Measurements from ENCODE around the gene CD58.

The CD58 gene

DNA sequence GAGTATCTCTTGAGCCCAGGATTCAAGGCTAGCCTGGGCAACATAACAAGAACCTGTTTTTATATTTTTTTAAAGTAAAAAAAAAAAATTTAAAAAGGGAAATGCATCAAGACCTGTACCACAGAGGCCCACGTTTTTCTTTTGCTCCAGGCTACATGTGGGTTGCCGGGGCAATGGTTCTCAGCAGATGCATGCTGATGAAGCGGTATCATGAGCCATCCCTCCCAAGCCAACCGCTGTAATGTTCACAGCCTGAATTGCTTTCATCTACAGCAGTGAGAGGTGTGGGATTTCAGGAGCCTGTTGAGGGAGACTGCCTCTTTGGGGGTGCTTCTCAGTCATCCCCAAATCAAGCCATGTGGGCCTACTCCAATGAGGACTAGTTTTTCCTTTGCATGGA is 60.5 kb downstream of the CD58 start:
- H3K4me3 ChIP-seq (ENCODE audit: low read length): no peak overlapping the region
- DNase-seq (ENCODE audit: low read depth): no peak
- TF ChIP-seq, protein P1, sequence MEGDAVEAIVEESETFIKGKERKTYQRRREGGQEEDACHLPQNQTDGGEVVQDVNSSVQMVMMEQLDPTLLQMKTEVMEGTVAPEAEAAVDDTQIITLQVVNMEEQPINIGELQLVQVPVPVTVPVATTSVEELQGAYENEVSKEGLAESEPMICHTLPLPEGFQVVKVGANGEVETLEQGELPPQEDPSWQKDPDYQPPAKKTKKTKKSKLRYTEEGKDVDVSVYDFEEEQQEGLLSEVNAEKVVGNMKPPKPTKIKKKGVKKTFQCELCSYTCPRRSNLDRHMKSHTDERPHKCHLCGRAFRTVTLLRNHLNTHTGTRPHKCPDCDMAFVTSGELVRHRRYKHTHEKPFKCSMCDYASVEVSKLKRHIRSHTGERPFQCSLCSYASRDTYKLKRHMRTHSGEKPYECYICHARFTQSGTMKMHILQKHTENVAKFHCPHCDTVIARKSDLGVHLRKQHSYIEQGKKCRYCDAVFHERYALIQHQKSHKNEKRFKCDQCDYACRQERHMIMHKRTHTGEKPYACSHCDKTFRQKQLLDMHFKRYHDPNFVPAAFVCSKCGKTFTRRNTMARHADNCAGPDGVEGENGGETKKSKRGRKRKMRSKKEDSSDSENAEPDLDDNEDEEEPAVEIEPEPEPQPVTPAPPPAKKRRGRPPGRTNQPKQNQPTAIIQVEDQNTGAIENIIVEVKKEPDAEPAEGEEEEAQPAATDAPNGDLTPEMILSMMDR (conservative IDR thresholded peaks at IDR 0.05; ENCODE audit: low read depth, low read length): no peak

DNA sequence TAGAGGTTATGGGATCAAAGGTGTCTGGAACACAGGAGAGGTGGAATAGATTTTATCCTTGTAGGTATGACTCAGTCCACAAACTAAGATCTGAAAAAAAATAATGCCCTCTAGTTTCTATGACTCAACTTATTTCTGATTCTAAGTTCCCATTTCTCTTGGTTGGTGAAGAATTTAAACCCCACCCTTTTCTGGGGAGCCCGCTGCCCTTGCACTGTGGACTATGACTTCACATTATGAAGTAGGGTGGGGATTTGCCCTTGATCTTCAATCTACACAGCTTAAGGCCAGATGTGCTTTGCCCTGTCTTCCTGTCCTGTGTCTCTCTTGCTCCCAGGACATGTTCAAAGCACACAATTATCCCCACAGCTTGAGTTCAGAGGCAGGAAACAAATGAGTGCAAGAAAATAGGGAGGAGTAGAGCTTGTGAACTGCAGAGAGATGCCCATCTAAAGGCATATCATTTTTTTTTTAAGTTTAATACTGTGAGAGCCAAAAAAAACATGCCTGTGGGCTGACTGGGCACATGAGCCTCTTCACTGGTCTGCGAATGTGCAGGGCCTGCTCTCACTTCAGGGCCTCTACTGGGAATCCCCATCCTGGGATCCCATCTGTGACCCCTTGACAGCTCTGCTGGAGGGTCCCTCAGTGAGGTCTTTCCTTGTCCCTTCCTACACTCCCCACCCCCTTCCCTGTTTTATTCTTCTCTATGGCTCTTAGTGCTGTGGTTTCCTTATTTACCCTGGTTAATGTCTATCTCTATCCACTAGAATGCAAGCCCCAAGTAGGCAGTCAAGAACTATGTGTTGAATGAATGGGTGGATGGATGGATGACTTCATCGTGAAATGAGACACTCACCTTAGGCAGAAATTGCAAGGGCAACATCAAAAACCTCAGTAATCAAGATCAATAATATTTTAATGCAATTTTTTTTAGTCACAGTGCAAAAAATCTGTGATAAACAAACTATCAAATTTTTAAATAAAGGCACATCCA is 61.5 kb downstream of the CD58 start:
- TF ChIP-seq, protein P1 (conservative IDR thresholded peaks at IDR 0.05; ENCODE audit: low read depth, low read length): no peak
- DNase-seq (ENCODE audit: low read depth): no peak
- no peak overlapping the region for H3K4me3 ChIP-seq (ENCODE audit: low read length)

DNA sequence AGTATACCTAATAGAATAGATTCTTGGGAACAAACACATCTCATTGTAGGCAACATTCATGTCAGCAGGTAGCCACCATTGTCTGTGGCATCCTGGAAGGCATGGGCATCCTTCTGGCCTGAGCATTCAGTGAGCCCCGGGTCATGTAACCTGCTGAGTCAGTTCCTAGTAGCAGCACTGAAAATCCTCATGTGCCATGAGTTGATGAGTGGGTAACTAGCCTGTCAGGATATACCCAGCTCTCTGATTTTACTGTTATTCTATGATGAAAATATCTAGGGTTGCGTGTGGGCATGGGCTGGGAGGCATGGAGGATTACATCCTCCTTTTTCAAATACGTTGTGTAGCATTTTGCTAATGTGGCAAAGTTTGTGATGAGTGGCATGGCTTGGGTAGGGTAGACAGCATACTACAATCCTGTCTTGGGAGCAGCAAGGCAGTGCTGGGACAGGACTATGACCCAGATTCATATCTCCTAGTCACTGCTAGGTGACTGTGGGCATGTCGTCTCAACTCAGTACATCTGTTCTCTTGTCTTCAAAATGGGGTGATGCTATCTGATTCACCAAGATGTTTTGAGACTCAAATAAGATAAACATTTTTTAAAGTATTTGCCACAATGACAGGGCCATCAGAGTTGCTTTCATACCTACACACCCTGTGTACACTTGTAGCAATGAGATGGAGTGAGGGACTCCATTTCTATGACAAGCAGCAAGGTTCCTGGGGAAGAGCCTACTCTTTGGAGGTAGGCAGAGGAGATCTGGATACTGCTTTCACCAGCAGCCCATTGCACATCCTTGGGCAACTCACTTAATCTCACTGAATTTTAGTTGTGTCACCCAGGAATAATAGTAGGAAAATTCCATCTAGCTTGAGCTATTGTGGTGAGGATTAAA is 62.5 kb downstream of the CD58 start:
- TF ChIP-seq, protein P1 (conservative IDR thresholded peaks at IDR 0.05; ENCODE audit: low read depth, low read length): no peak
- no peak overlapping the region for H3K4me3 ChIP-seq (ENCODE audit: low read length)
- no peak for DNase-seq (ENCODE audit: low read depth)

DNA sequence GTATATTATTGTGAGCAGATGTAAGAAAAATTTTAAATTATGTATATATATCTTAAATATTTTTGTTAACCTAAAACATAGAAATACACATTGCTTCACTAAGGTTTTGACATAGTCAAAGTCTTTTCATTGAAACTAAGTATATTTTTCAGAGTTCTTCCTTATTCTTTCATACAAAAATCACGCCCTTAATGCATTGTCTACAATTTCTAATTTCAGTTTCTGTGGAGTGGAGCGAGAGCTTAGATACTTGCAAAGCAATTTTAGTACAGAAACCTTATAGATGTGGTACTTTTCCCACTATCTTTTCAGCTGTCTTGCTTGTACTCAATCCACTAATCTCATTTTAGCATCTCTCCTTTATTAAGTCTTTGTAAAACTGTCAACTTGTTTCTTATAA is 63.2 kb downstream of the CD58 start:
- DNase-seq (ENCODE audit: low read depth): no peak
- TF ChIP-seq, protein P1 (conservative IDR thresholded peaks at IDR 0.05; ENCODE audit: low read depth, low read length): no peak
- H3K4me3 ChIP-seq (ENCODE audit: low read length): no peak overlapping the region

DNA sequence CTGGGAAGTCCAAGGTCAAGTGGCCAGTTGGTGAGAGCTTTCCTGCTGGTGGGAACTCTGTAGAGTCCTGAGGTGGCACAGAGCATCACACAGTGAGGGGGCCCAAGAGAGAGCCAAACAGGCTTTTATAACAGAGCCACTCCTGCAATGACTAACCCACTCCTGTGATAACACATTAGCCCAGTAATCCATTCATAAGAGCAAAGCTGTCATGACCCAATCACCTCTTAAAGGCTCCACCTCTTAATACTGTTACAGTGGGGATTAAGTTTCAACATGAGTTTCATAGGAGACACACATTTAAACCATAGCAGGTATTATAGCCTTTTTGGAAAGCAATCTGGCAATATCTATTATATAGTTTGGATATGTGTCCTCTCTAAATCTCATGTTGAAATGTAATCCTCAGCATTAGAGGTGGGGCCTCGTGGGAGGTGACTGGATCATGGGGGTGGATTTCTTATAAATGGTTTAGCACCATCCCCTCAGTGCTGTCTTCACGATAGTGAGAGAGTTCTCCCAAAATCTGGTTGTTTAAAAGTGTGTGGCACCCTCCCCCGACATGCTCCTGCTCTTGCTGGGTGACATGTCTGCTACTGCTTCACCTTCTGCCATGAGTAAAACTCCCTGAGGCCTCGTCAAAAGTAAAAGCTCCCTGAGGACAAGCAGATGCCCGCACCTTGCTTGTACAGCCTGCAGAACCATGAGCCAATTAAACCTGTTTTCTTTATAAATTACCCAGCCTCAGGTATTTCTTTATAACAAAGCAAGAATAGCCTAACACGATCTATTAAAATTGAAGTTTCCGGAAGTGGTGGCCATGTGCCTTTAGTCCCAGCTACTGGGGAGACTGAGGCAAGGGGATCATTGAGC is 64.5 kb downstream of the CD58 start:
- no peak for DNase-seq (ENCODE audit: low read depth)
- no peak overlapping the region for H3K4me3 ChIP-seq (ENCODE audit: low read length)
- TF ChIP-seq, protein P1 (conservative IDR thresholded peaks at IDR 0.05; ENCODE audit: low read depth, low read length): no peak

DNA sequence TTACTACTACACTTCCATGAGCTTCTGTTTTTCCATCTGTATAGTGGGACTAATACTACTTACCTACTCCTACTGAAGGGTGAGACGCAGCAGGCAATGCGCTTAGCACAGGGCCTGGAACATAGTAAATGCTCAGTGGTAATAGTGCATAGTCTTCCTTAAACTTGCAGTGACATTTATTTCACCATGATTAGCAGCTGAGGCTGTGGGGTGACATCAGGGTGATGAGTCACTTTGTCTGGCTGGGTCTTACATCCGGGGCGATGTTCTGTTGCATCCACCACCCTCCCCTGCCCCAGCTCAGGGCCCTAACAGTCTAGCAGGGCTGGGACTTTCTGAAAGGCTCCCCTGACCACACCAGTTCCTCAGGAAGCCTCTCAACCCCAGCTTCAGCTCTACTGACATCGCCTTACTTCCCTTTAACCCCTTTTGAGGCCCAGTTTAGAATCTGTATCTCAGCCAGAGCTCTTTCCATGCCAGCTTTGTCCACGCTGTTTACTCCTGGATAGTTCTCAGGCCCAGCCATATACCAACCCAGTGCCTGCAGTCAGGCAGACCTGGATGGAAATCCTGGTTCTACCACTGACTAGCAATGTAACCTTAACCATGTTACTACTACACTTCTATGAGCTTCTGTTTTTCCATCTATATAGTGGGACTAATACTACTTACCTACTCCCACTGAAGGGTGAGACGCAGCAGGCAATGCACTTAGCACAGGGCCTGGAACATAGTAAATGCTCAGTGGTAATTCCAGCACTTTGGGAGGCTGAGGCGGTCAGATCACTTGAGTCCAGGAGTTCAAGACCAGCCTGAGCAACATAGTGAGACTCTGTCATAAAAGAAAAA is 66.3 kb downstream of the CD58 start:
- DNase-seq (ENCODE audit: low read depth): no peak
- TF ChIP-seq, protein P1 (conservative IDR thresholded peaks at IDR 0.05; ENCODE audit: low read depth, low read length): no peak
- H3K4me3 ChIP-seq (ENCODE audit: low read length): no peak overlapping the region

All from retinal pigment epithelial cell (primary cell).